NB4 (cell line): ENCODE data around the gene SLC19A1.

Source experiments
- CTCF ChIP-seq: IDR thresholded peaks from one replicate; pipeline ENCODE4 v1.5.1; 2012; ENCODE audit warnings: low read depth, low read length
- MYC ChIP-seq: IDR thresholded peaks from 2 replicates; pipeline ENCODE4 v1.6.1; 2011; ENCODE audit warnings: low read depth, low read length

- TF ChIP-seq CTCF (no peak), MYC (no peak)
Measured at GRCh38 chr21:45551316-45551715, 9.1 kb upstream of the SLC19A1 start.
